H1 (cell line): ENCODE data around the gene CD47. TPM values are rescaled to one million over a fixed set of nuclear protein-coding genes. Genes with fewer than 3 reads are reported as not detected.

Experiments
- CREB1 ChIP-seq: IDR thresholded peaks from 2 replicates; pipeline ENCODE4 v1.6.1; 2012; ENCODE audit warnings: inconsistent platforms
- RNF2 ChIP-seq: fragments of 200-900, 300-1000 bp; sonication (generic); IDR thresholded peaks from 2 replicates; pipeline ENCODE4 v1.7.1; 2016; ENCODE audit warnings: borderline replicate concordance, low read depth, mild to moderate bottlenecking, antibody characterized with exemption, low read length; ENCODE audit not compliant: poor library complexity, severe bottlenecking; ENCODE audit errors: missing control alignments
- polyA plus RNA-seq, 7 experiments: library from polyadenylated mRNA; depleted of rRNA in 3 of 7; stranded (reverse) in 5 of 7; unstranded in 2 of 7; fragments of >200 nt in 5 of 7; fragments of 200-250 nt in 2 of 7; gene quantifications; 1 replicate in 5 of 7; 2 replicates in 1 of 7; 4 replicates in 1 of 7; pipeline versions ENCODE4 v1.2.1 to v1.2.3, GENCODE V29; 2011 to 2013; ENCODE audit warnings: missing spikeins in 2 of 7, mixed read lengths in 2 of 7
- total RNA-seq: library from RNA; stranded (reverse); fragmentation: NEBNext Ultra II Directional; extraction: Animal tissue kit (Norgen Biotek cat#: 25700); gene quantifications from 2 replicates; pipeline ENCODE4 v1.2.1, GENCODE V29; 2021

Gene CD47
- total and polyA plus RNA-seq, 2 of the 8 experiments (the other 6 are each of a cell fraction or from before 2014, with no cell fraction given), result 14.4 to 19.3 TPM

DNA sequence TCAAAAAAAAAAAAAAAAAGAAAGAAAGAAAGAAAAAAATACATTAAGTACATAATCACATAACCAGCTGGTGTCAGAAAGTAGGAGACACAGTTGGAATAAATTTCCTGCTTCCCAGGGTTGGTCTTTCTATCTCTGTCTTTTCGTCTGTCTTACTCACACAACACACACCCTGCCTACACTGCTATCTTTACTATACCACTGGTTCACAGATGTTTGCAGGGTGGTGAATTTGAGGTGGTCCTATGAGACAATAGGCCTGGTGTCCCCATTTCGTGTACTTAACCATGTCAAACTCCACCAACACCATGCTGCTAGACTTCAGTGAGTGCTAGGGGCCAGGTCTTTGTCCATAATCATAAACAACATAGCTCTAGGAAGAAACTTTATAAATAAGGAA is 17.6 kb upstream of the CD47 start (continued):
- TF ChIP-seq RNF2 (no peak), CREB1 (no peak)
